ENCODE results near the gene PLXNA4. TPM values are rescaled to one million over a fixed set of nuclear protein-coding genes. Genes with fewer than 3 reads are reported as not detected.

Gene PLXNA4
- total RNA-seq, 1 donor from 2014 or later = 3.5 TPM

GRCh38 chr7:132280335-132280734, 295.9 kb downstream of the PLXNA4 start:
- Mint-ChIP-seq H3K4me1 (ENCODE audit: unreplicated experiment) (no peaks in the 10 kb centered on the region), H3K4me3 (ENCODE audit: unreplicated experiment) (no peak overlapping the region), H3K27ac (ENCODE audit: unreplicated experiment) (no peak overlapping the region), H3K36me3 (ENCODE audit: low read depth, unreplicated experiment) (no peaks in the 10 kb centered on the region), H3K9me3 (ENCODE audit: unreplicated experiment) (no peaks in the 10 kb centered on the region), H3K27me3 (ENCODE audit: unreplicated experiment) (no peaks in the 10 kb centered on the region)
- DNase-seq (ENCODE audit: low spot score) = no peak
- no peak for TF ChIP-seq CTCF (IDR thresholded peaks at IDR 0.05; ENCODE audit: unreplicated experiment)

- Mint-ChIP-seq H3K36me3 (ENCODE audit: low read depth, unreplicated experiment) (no peaks in the 10 kb centered on the region), H3K27ac (ENCODE audit: unreplicated experiment) (no peak overlapping the region), H3K27me3 (ENCODE audit: unreplicated experiment) (no peaks in the 10 kb centered on the region), H3K9me3 (ENCODE audit: unreplicated experiment) (no peaks in the 10 kb centered on the region), H3K4me1 (ENCODE audit: unreplicated experiment) (no peaks in the 10 kb centered on the region), H3K4me3 (ENCODE audit: unreplicated experiment) (no peak overlapping the region)
- no peak for DNase-seq (ENCODE audit: low spot score)
- TF ChIP-seq CTCF (IDR thresholded peaks at IDR 0.05; ENCODE audit: unreplicated experiment) = no peak
Observed at GRCh38 chr7:132279718-132280117, 296.6 kb downstream of the PLXNA4 start.

GRCh38 chr7:132276976-132277725, 299.1 kb downstream of the PLXNA4 start:
- Mint-ChIP-seq H3K27ac (ENCODE audit: unreplicated experiment) (no peak overlapping the region), H3K4me3 (ENCODE audit: unreplicated experiment) (no peak overlapping the region), H3K9me3 (ENCODE audit: unreplicated experiment) (no peaks in the 10 kb centered on the region), H3K4me1 (ENCODE audit: unreplicated experiment) (no peaks in the 10 kb centered on the region), H3K27me3 (ENCODE audit: unreplicated experiment) (no peaks in the 10 kb centered on the region), H3K36me3 (ENCODE audit: low read depth, unreplicated experiment) (no peaks in the 10 kb centered on the region)
- no peak for TF ChIP-seq CTCF (IDR thresholded peaks at IDR 0.05; ENCODE audit: unreplicated experiment)
- no peak for DNase-seq (ENCODE audit: low spot score)

GRCh38 chr7:132276234-132276630, 300.0 kb downstream of the PLXNA4 start:
- H3K4me3 Mint-ChIP-seq (ENCODE audit: unreplicated experiment) = no peak overlapping the region

More at GRCh38 chr7:132276234-132276630, 300.0 kb downstream of the PLXNA4 start:
- no peak for DNase-seq (ENCODE audit: low spot score)
- H3K4me1 Mint-ChIP-seq (ENCODE audit: unreplicated experiment) = no peaks in the 10 kb centered on the region
- H3K36me3 Mint-ChIP-seq (ENCODE audit: low read depth, unreplicated experiment) = no peaks in the 10 kb centered on the region
- no peak overlapping the region for H3K27ac Mint-ChIP-seq (ENCODE audit: unreplicated experiment)
- H3K27me3 Mint-ChIP-seq (ENCODE audit: unreplicated experiment) = no peaks in the 10 kb centered on the region
- H3K9me3 Mint-ChIP-seq (ENCODE audit: unreplicated experiment) = no peaks in the 10 kb centered on the region
- TF ChIP-seq CTCF (IDR thresholded peaks at IDR 0.05; ENCODE audit: unreplicated experiment) = no peak

Data from endothelial cell (in vitro differentiated cells).